Measurements from ENCODE around the gene RGMA.

RGMA gene

GRCh38 chr15:93088981-93089726 is at the start of gene RGMA:
Gene RGMA (minus strand): TSS chr15:93089211. CDS start chr15:93088932, 279 bp downstream.
- no peak for DNase-seq

DNA sequence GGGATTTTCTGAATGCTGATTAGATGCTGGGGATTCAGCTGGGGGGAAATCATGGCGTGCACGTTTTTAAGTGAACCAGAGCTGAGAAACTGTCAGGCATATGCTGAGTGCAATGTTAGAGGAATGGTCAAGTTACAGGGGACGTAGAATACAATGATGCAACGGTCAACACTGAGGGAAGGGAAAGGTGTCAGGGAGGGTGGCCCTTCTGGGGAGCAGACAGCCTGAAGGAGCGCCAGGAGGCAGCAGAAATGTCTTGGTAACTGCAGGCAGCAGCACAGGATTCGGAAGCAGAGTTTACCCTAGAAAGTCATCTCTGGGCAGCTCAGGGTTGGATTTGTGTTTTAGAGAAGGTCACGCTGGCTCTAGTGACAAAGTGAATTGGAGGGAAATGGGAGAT is 47.6 kb upstream of the RGMA start:
- DNase-seq, result no peak

- DNase-seq, result no peak
Measured at GRCh38 chr15:93135997-93136397, 47.0 kb upstream of the RGMA start.

- no peak for DNase-seq
Measured at GRCh38 chr15:93135459-93135858, 46.4 kb upstream of the RGMA start.

GRCh38 chr15:93131485-93132095 is 42.6 kb upstream of the RGMA start:
- no peak for DNase-seq

DNA sequence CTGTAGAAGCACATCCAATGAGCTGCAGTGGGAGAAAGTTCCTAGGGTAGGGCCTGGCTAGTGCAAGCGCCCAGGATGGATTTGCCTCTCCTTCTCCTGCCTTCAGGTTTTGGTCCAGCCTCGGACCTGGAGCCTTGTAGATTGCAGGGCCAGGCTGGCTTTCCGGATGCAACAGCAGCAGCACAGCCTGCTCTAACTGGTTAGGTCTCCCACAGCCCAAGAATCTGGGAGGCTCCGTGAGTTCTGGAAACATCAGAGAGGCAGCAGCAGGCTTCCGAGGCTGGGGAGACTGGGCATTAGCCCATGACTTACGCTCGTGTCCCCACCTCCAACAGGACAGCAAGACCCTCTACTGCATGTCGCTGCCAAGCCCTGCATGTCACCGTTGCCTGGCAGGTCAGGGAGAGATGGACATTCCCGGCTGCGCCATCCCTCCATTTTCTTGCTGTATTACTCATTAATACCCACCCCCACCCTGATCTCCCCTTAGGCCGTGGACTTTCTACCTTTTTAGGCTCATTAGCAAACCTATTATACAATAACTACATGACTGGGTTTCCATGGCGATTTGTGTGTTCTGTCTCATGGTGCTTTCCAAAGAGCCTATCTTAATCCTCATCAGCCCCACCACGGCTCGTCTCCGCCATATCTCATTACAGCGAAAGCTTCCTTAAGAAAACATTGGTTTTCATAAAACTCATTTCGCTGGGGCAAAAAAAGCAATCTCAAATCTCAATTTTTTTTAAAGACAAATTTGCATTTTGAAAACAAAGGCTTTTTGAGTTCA is 40.9 kb upstream of the RGMA start:
- no peak for DNase-seq

GRCh38 chr15:93127286-93127685 is 38.3 kb upstream of the RGMA start:
- DNase-seq, result no peak

DNA sequence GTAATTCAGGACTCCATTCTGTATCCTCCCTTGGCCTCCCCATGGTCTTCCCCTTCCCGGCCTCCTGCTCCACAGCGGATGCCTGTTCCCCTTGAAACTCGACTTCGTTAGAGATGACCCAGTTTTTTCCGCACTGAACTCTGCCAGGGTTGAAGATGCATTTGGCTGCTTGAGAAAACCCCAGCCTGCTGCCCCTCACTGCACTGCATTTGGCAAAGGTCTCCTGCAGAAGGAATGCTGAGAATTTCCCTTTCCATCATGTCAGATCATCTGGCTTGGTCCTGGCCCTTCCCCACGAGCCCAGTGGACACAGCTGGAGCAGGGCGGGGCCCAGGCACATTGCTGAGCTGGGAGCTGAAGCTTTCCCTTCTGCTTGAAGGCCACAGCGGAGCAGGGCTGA is 37.6 kb upstream of the RGMA start:
- no peak for DNase-seq

DNA sequence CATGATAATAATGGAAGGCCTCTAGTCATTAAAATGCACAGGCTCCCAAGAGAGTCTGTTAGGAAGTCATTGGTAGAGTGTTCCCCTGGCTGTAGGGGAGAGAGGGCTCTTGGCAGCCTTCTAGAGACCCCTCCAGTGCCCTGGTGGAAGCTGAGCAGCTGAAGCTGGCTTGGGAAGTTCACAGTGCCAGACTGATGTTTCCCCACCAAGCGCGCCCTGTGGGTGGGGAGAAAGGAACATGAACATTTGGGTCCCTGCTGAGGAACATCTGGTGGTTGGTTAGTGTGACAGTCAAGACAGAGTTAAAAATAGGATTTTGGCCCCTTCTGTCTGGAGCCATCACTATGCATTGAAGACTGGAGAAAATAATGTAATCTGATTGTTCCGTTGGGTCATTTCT is 37.1 kb upstream of the RGMA start:
- no peak for DNase-seq

- no peak for DNase-seq
Measured at GRCh38 chr15:93124126-93124525, 35.1 kb upstream of the RGMA start.

GRCh38 chr15:93121973-93122910 is 33.2 kb upstream of the RGMA start:
- no peak for DNase-seq

- DNase-seq, result no peak
Measured at GRCh38 chr15:93121107-93121506, 32.1 kb upstream of the RGMA start.

DNA sequence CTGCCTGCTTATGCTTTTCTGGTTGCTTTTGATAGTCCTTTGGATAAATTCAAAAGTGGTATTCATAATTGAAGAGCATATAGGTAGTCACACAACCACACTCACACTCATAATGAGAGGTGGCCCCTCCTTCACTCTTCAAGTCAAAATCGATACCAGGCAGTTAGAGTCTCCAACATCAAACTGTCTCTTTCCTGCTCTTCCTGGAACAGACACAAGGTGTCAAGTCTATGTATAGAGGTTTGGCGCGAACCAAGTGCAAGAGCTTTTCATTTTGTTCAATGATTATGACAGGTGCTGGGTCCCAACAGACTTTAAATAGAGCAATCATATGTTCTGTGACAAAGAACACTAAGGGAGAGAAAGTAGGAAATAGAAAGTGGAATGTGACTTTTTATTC is 29.9 kb upstream of the RGMA start:
- DNase-seq, result no peak

DNA sequence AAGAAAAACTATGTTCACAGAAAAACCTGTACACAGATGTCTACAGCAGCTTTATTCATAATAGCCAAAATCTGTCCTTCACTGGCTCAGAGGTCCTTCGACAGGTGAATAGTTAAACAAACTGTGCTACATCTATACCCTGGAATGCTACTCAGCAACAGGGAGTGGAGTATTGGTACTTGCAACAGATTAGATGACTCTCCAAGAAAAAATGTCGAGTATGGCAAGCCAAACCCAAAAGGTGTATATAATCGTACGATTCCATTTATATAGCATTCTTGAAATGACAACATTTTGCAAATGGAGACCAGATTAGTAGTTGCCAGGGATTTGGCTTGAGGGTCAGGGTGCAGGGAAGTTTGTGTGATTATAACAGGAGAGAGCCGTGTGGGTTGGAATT is 22.4 kb upstream of the RGMA start:
- no peak for DNase-seq

DNA sequence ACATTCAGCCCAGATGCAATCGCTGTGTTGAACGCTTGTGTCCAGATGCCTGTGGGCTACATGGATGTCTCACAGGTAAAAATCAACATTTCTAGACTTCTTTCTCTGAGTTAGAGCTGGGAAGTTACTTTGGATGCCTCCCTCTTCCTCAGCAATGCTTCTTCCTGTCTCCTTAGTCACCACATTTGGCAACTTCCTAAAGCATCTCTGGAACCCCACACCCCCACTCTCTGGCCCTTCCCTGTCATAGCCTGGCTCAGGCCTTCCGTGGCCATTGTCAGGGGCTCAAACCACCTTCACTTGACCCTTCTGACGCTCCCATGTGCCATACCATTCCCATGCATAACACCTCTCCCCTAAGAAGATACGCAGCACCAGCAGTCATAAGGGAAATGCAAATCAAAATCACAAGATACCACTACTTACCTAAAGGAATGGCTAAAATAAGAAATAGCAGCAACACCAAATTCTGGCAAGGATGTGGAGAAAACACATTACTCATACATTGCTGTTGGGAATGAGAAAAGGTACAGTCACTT is 21.6 kb upstream of the RGMA start:
- DNase-seq, result no peak

- DNase-seq, result no peak
Measured at GRCh38 chr15:93109336-93110102, 20.5 kb upstream of the RGMA start.

GRCh38 chr15:93107646-93108045 is 18.6 kb upstream of the RGMA start:
- DNase-seq, result no peak

- DNase-seq, result no peak
Measured at GRCh38 chr15:93105485-93105884, 16.5 kb upstream of the RGMA start.

GRCh38 chr15:93103823-93104222 is 14.8 kb upstream of the RGMA start:
- no peak for DNase-seq

DNA sequence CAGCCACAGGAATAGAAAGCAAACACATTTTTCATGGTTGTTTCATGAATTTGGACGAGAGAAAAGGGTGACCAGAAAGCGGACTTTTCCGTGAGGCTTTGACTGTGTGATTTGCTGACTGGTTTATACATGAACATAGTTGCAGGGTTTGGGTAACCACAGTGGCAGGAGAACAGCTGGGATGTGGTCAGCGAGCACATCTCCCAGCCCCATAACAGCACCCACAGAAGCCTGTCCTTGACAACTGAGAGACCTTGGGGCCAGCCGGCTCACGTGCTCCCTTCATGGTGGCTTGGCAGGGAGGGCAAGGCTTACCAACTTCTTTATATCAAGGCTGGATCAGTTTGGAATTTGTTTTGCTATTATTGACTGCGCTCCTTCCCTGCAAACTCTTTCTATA is 13.2 kb upstream of the RGMA start:
- DNase-seq, result no peak

DNA sequence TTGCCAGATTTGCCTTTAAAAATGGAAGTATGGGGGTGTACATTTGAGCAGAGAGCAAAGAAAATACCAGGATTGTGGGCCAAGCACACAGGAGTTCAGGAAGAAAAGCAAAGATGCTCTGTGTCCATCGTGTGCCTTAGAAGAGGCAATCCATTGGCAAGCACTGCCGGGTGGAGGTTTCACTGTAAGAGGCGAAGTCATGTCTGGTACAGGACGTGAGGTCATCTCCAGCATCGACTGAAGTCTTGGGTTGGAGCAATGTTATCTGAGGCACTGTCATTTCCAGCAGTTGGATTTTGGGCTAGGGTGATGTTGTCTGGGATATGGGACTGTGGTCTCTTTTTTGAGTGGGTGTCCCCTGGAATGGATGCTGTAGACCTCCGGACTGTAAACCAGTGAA is 4.8 kb upstream of the RGMA start:
- no peak for DNase-seq

GRCh38 chr15:93091465-93091864 is 2.5 kb upstream of the RGMA start:
- no peak for DNase-seq

All from CD4-positive, alpha-beta T cell treated with Interleukin-6 for 4 hours (primary cell).